NT2/D1 (cell line): ENCODE data around the gene RBM15B.

ENCODE experiments used
- SUZ12 ChIP-seq: IDR thresholded peaks from 2 replicates; pipeline ENCODE4 v1.6.1; 2011; ENCODE audit not compliant: insufficient read length, insufficient read depth; ENCODE audit errors: extremely low read depth
- YY1 ChIP-seq: IDR thresholded peaks from 2 replicates; pipeline ENCODE4 v1.6.1; 2011; ENCODE audit not compliant: insufficient read length, insufficient read depth
- ZNF274 ChIP-seq: IDR thresholded peaks from 2 replicates; pipeline ENCODE4 v1.6.1; 2011; ENCODE audit warnings: mild to moderate bottlenecking, low read depth, low read length

GRCh38 chr3:51397392-51397791 lies 6.3 kb downstream of the RBM15B start:
- TF ChIP-seq ZNF274 (no peak), YY1 (no peak), SUZ12 (no peak)
